HEK293 (cell line): ENCODE data around the gene ABHD12B.

Experiments
- CTCF ChIA-PET: fragments of 350-600 bp; formaldehyde crosslinking; extraction: SDS; loops from one replicate; lab custom pipeline; 2021; ENCODE audit warnings: antibody characterized with exemption; lab: Yijun Ruan, JAX
- POLR2A ChIA-PET: fragments of 300-600 bp; formaldehyde crosslinking; extraction: SDS; loops from one replicate; lab custom pipeline; 2020; ENCODE audit warnings: antibody characterized with exemption, inconsistent platforms; lab: Yijun Ruan, JAX
- H3K27ac ChIP-seq: fragments of 200-500 bp; sonication (Bioruptor generic); 2 replicates; pipeline ENCODE4 v1.5.1; 2014; ENCODE audit warnings: low read depth, low read length, control low read depth, inconsistent platforms; ENCODE audit errors: extremely low read depth
- H3K36me3 ChIP-seq, 2 experiments: fragments of 200-500 bp in 1 of 2; sonication (Bioruptor generic) in 1 of 2; 1 replicate in 1 of 2; 2 replicates in 1 of 2; pipeline ENCODE4 v1.5.1; 2014 to 2017; ENCODE audit warnings: inconsistent platforms in 2 of 2, low read length in 2 of 2; ENCODE audit not compliant: control insufficient read depth in 2 of 2, insufficient read depth in 1 of 2
- H3K4me1 ChIP-seq: fragments of 200-500 bp; sonication (Bioruptor generic); 2 replicates; pipeline ENCODE4 v1.5.1; 2014; ENCODE audit warnings: mild to moderate bottlenecking, low read length, inconsistent platforms; ENCODE audit not compliant: control insufficient read depth, insufficient read depth
- H3K4me3 ChIP-seq: 2 replicates; pipeline ENCODE4 v1.5.1; 2011; ENCODE audit warnings: low read depth, mild to moderate bottlenecking, control low read depth, low read length, moderate library complexity
- H3K9me3 ChIP-seq: fragments of 200-500 bp; sonication (Bioruptor generic); 2 replicates; pipeline ENCODE4 v1.5.1; 2014; ENCODE audit warnings: low read depth, low read length, inconsistent platforms; ENCODE audit not compliant: control insufficient read depth, insufficient read depth
- BCL11B ChIP-seq: fragments of 450-650 bp; formaldehyde crosslinking; IDR thresholded peaks from 2 replicates; pipeline ENCODE4 v1.5.1; 2016; ENCODE audit warnings: low read depth, missing biosample characterization, missing genetic modification characterization
- KLF10 ChIP-seq: fragments of 450-650 bp; IDR thresholded peaks from 2 replicates; pipeline ENCODE4 v1.5.1; 2018; ENCODE audit warnings: missing biosample characterization, mild to moderate bottlenecking, missing genetic modification characterization
- KLF8 ChIP-seq: fragments of 450-650 bp; formaldehyde crosslinking; IDR thresholded peaks from 2 replicates; pipeline ENCODE4 v1.5.1; 2016; ENCODE audit warnings: missing biosample characterization, missing genetic modification characterization
- MYNN ChIP-seq: fragments of 450-650 bp; formaldehyde crosslinking; IDR thresholded peaks from 2 replicates; pipeline ENCODE4 v1.5.1; 2016; ENCODE audit warnings: missing biosample characterization, missing genetic modification characterization, borderline replicate concordance
- OSR2 ChIP-seq: fragments of 450-650 bp; formaldehyde crosslinking; IDR thresholded peaks from 2 replicates; pipeline ENCODE4 v1.5.1; 2016; ENCODE audit warnings: missing biosample characterization, missing genetic modification characterization
- PRDM1 ChIP-seq: fragments of 450-650 bp; formaldehyde crosslinking; IDR thresholded peaks from 2 replicates; pipeline ENCODE4; 2016; ENCODE audit warnings: missing biosample characterization, missing genetic modification characterization
- REPIN1 ChIP-seq: fragments of 450-650 bp; formaldehyde crosslinking; IDR thresholded peaks from 2 replicates; pipeline ENCODE4 v1.5.1; 2017; ENCODE audit warnings: missing biosample characterization, missing genetic modification characterization, low read depth
- SP7 ChIP-seq: fragments of 450-650 bp; formaldehyde crosslinking; IDR thresholded peaks from 2 replicates; pipeline ENCODE4 v1.5.1; 2016; ENCODE audit warnings: missing biosample characterization, missing genetic modification characterization
- TRIM28 ChIP-seq: IDR thresholded peaks from 2 replicates; pipeline ENCODE4 v1.6.1; 2011; ENCODE audit warnings: low read length, control low read depth, borderline replicate concordance
- YY2 ChIP-seq: fragments of 450-650 bp; formaldehyde crosslinking; IDR thresholded peaks from 2 replicates; pipeline ENCODE4 v1.5.1; 2016; ENCODE audit warnings: missing biosample characterization, missing genetic modification characterization
- ZBTB1 ChIP-seq: fragments of 450-650 bp; formaldehyde crosslinking; IDR thresholded peaks from 2 replicates; pipeline ENCODE4 v1.5.1; 2016; ENCODE audit warnings: missing biosample characterization, missing genetic modification characterization
- ZBTB11 ChIP-seq: fragments of 450-650 bp; formaldehyde crosslinking; conservative IDR thresholded peaks from 2 replicates; pipeline ENCODE4 v1.5.1; 2016; ENCODE audit warnings: low read depth, missing biosample characterization, missing genetic modification characterization
- ZBTB20 ChIP-seq: fragments of 450-650 bp; formaldehyde crosslinking; IDR thresholded peaks from 2 replicates; pipeline ENCODE4 v1.5.1; 2016; ENCODE audit warnings: missing biosample characterization, missing genetic modification characterization
- ZBTB21 ChIP-seq: fragments of 450-650 bp; formaldehyde crosslinking; IDR thresholded peaks from 2 replicates; pipeline ENCODE4 v1.5.1; 2017; ENCODE audit warnings: missing biosample characterization, missing genetic modification characterization
- ZBTB7A ChIP-seq: fragments of 450-650 bp; formaldehyde crosslinking; IDR thresholded peaks from 2 replicates; pipeline ENCODE4 v1.5.1; 2016; ENCODE audit warnings: low read depth, missing biosample characterization, missing genetic modification characterization
- ZEB2 ChIP-seq: fragments of 450-650 bp; formaldehyde crosslinking; IDR thresholded peaks from 2 replicates; pipeline ENCODE4 v1.5.1; 2016; ENCODE audit warnings: missing biosample characterization, missing genetic modification characterization
- ZFHX2 ChIP-seq: fragments of 450-650 bp; formaldehyde crosslinking; conservative IDR thresholded peaks from 2 replicates; pipeline ENCODE4 v1.5.1; 2016; ENCODE audit warnings: missing biosample characterization, missing genetic modification characterization
- ZNF138 ChIP-seq: fragments of 450-650 bp; formaldehyde crosslinking; IDR thresholded peaks from 2 replicates; pipeline ENCODE4 v1.5.1; 2016; ENCODE audit warnings: missing biosample characterization, missing genetic modification characterization, borderline replicate concordance
- ZNF18 ChIP-seq: fragments of 450-650 bp; formaldehyde crosslinking; IDR thresholded peaks from 2 replicates; pipeline ENCODE4 v1.5.1; 2016; ENCODE audit warnings: missing biosample characterization, missing genetic modification characterization
- ZNF24 ChIP-seq: fragments of 450-650 bp; formaldehyde crosslinking; IDR thresholded peaks from 2 replicates; pipeline ENCODE4 v1.5.1; 2016; ENCODE audit warnings: missing biosample characterization, missing genetic modification characterization
- ZNF335 ChIP-seq: fragments of 450-650 bp; formaldehyde crosslinking; conservative IDR thresholded peaks from 2 replicates; pipeline ENCODE4 v1.5.1; 2016; ENCODE audit warnings: missing biosample characterization, missing genetic modification characterization
- ZNF341 ChIP-seq: fragments of 450-650 bp; formaldehyde crosslinking; IDR thresholded peaks from 2 replicates; pipeline ENCODE4; 2016; ENCODE audit warnings: low read depth, missing biosample characterization, missing genetic modification characterization
- ZNF398 ChIP-seq: fragments of 450-650 bp; formaldehyde crosslinking; IDR thresholded peaks from 2 replicates; pipeline ENCODE4 v1.5.1; 2017; ENCODE audit warnings: missing biosample characterization, missing genetic modification characterization
- ZNF501 ChIP-seq: fragments of 450-650 bp; formaldehyde crosslinking; IDR thresholded peaks from 2 replicates; pipeline ENCODE4 v1.5.1; 2016; ENCODE audit warnings: missing biosample characterization, missing genetic modification characterization
- ZNF600 ChIP-seq: fragments of 450-650 bp; formaldehyde crosslinking; IDR thresholded peaks from 2 replicates; pipeline ENCODE4 v1.5.1; 2016; ENCODE audit warnings: missing biosample characterization, missing genetic modification characterization
- ZNF610 ChIP-seq: fragments of 450-650 bp; formaldehyde crosslinking; IDR thresholded peaks from 2 replicates; pipeline ENCODE4 v1.5.1; 2016; ENCODE audit warnings: missing biosample characterization, missing genetic modification characterization, borderline replicate concordance
- ZNF777 ChIP-seq: fragments of 450-650 bp; formaldehyde crosslinking; IDR thresholded peaks from 2 replicates; pipeline ENCODE4 v1.5.1; 2017; ENCODE audit warnings: missing biosample characterization, missing genetic modification characterization, borderline replicate concordance
- ZNF792 ChIP-seq: fragments of 450-650 bp; formaldehyde crosslinking; IDR thresholded peaks from 2 replicates; pipeline ENCODE4 v1.5.1; 2016; ENCODE audit warnings: missing biosample characterization, missing genetic modification characterization
- ZSCAN4 ChIP-seq: fragments of 450-650 bp; formaldehyde crosslinking; IDR thresholded peaks from 2 replicates; pipeline ENCODE4 v1.5.1; 2017; ENCODE audit warnings: missing biosample characterization, missing genetic modification characterization
- ZXDB ChIP-seq: fragments of 450-650 bp; formaldehyde crosslinking; IDR thresholded peaks from 2 replicates; pipeline ENCODE4 v1.5.1; 2016; ENCODE audit warnings: missing biosample characterization, missing genetic modification characterization

The ABHD12B gene

GRCh38 chr14:50944647-50945413, 73.0 kb downstream of the ABHD12B start:
- Histone ChIP-seq H3K36me3 (peaks cover 11 to 25% of the 10 kb centered on the region in 2 experiments), H3K27ac (peak overlapping the region; percentile 68), H3K4me3 (peak overlapping the region; percentile 60), H3K4me1 (peaks cover 3% of the 10 kb centered on the region; the same call in 1 of the 2 replicates), H3K9me3 (no peaks in the 10 kb centered on the region)
- CTCF ChIA-PET, result interaction anchor here (0.7 to 3.2 kb wide), 2 partner anchors 10 to 60 kb away, joined by 4 to 16 read pairs; no protein-coding TSS in a partner anchor
- POLR2A ChIA-PET, result interaction anchor here (0.8 to 2.0 kb wide), 7 partner anchors 10 to 150 kb away, joined by 3 to 10 read pairs (median 3); partner anchors contain the start of gene TRIM9
- peak; percentile 10; the same call in 1 of the 2 replicates for TF ChIP-seq YY2 (tag by site-specific recombination)
- peak; percentile 87; the same call in 1 of the 2 replicates for TF ChIP-seq ZBTB20 (tag by site-specific recombination)
- no peak for TF ChIP-seq MYNN (tag by site-specific recombination)
- TF ChIP-seq SP7 (tag by site-specific recombination), result 0 out of 2 replicates have a peak, but pooled peaks have one; percentile 11
- peak; percentile 76 for TF ChIP-seq ZNF600 (tag by site-specific recombination)
- no peak for TF ChIP-seq ZBTB1 (tag by site-specific recombination)
- peak; percentile 86 for TF ChIP-seq ZNF398 (tag by site-specific recombination)
- TF ChIP-seq REPIN1, result 0 out of 2 replicates have a peak, but pooled peaks have one; percentile 25
- TF ChIP-seq ZNF792 (tag by site-specific recombination), result no peak
- no peak for TF ChIP-seq ZFHX2
- TF ChIP-seq ZNF18 (tag by site-specific recombination), result no peak
- no peak for TF ChIP-seq ZSCAN4 (tag by site-specific recombination)
- TF ChIP-seq ZXDB (tag by site-specific recombination), result peak; percentile 55; the same call in 1 of the 2 replicates
- TF ChIP-seq ZEB2, result peak; percentile 5; the same call in 1 of the 2 replicates
- TF ChIP-seq ZNF335 (tag by site-specific recombination), result peak; percentile 69
- 0 out of 2 replicates have a peak, but pooled peaks have one; percentile 22 for TF ChIP-seq BCL11B (tag by site-specific recombination)
- TF ChIP-seq KLF10 (tag by site-specific recombination), result peak; percentile 10
- TF ChIP-seq ZNF501 (tag by site-specific recombination), result no peak
- no peak for TF ChIP-seq ZBTB7A (tag by site-specific recombination)
- TF ChIP-seq ZNF138 (tag by site-specific recombination), result no peak
- TF ChIP-seq OSR2 (tag by site-specific recombination), result peak; percentile 82
- 0 out of 2 replicates have a peak, but pooled peaks have one; percentile 44 for TF ChIP-seq TRIM28
- TF ChIP-seq ZBTB21, result no peak
- peak; percentile 49; the same call in 1 of the 2 replicates for TF ChIP-seq ZBTB11 (tag by site-specific recombination)
- 0 out of 2 replicates have a peak, but pooled peaks have one; percentile 11 for TF ChIP-seq PRDM1 (tag by site-specific recombination)
- TF ChIP-seq ZNF341, result 0 out of 2 replicates have a peak, but pooled peaks have one; percentile 34
- TF ChIP-seq ZNF777, result no peak
- peak; percentile 21; the same call in 1 of the 2 replicates for TF ChIP-seq ZNF24 (tag by site-specific recombination)
- TF ChIP-seq ZNF610 (tag by site-specific recombination), result no peak
- TF ChIP-seq KLF8, result no peak; the same call in 1 of the 2 replicates
